ENCODE data around the gene ZC3H8. TPM values are rescaled to one million over a fixed set of nuclear protein-coding genes. Genes with fewer than 3 reads are reported as not detected.
"Not testable (repeated sequence)": the region's sequence is repeated elsewhere in the genome, so short reads cannot be mapped to it uniquely, and the experiment has no call there.

Gene ZC3H8
- total RNA-seq, 1 experiment from 2014 or later: 5.2 TPM

GRCh38 chr2:112259509-112260294, 4.9 kb upstream of the ZC3H8 start:
- peak; percentile 63 for DNase-seq (ENCODE audit: low read depth)

- peak; percentile 51 for DNase-seq (ENCODE audit: low read depth)
Observed at GRCh38 chr2:112257575-112257974, 2.7 kb upstream of the ZC3H8 start.

GRCh38 chr2:112256654-112257053, 1.8 kb upstream of the ZC3H8 start:
- DNase-seq (ENCODE audit: low read depth): no peak

GRCh38 chr2:112255875-112256274, 1.0 kb upstream of the ZC3H8 start:
- no peak for DNase-seq (ENCODE audit: low read depth)

GRCh38 chr2:112253261-112253815, 1.5 kb downstream of the ZC3H8 start:
- no peak for DNase-seq (ENCODE audit: low read depth)

- DNase-seq (ENCODE audit: low read depth): no peak
Observed at GRCh38 chr2:112251271-112251670, 3.6 kb downstream of the ZC3H8 start.

GRCh38 chr2:112244854-112245253, 10.0 kb downstream of the ZC3H8 start:
- DNase-seq (ENCODE audit: low read depth): no peak

GRCh38 chr2:112243233-112243632, 11.6 kb downstream of the ZC3H8 start:
- no peak for DNase-seq (ENCODE audit: low read depth)

- DNase-seq (ENCODE audit: low read depth): no peak
Observed at GRCh38 chr2:112242384-112242783, 12.5 kb downstream of the ZC3H8 start.

GRCh38 chr2:112239862-112240261, 15.0 kb downstream of the ZC3H8 start:
- no peak for DNase-seq (ENCODE audit: low read depth)

GRCh38 chr2:112230371-112230770, 24.5 kb downstream of the ZC3H8 start:
- DNase-seq (ENCODE audit: low read depth): no peak

- DNase-seq (ENCODE audit: low read depth): no peak
Observed at GRCh38 chr2:112229348-112229747, 25.5 kb downstream of the ZC3H8 start.

GRCh38 chr2:112220831-112221230, 34.0 kb downstream of the ZC3H8 start:
- no peak for DNase-seq (ENCODE audit: low read depth)

- DNase-seq (ENCODE audit: low read depth): no peak
Observed at GRCh38 chr2:112220186-112220585, 34.7 kb downstream of the ZC3H8 start.

GRCh38 chr2:112217854-112218253, 37.0 kb downstream of the ZC3H8 start:
- no peak for DNase-seq (ENCODE audit: low read depth)

GRCh38 chr2:112216167-112216566, 38.7 kb downstream of the ZC3H8 start:
- DNase-seq (ENCODE audit: low read depth): peak; percentile 16

- DNase-seq (ENCODE audit: low read depth): not testable (repeated sequence)
Observed at GRCh38 chr2:112207905-112208304, 46.9 kb downstream of the ZC3H8 start.

GRCh38 chr2:112204411-112204810, 50.4 kb downstream of the ZC3H8 start:
- DNase-seq (ENCODE audit: low read depth): peak; percentile 30

- no peak for DNase-seq (ENCODE audit: low read depth)
Observed at GRCh38 chr2:112201696-112202430, 53.0 kb downstream of the ZC3H8 start.

- DNase-seq (ENCODE audit: low read depth): no peak
Observed at GRCh38 chr2:112199188-112199587, 55.7 kb downstream of the ZC3H8 start.

GRCh38 chr2:112198780-112199179, 56.1 kb downstream of the ZC3H8 start:
- DNase-seq (ENCODE audit: low read depth): peak; percentile 16

- no peak for DNase-seq (ENCODE audit: low read depth)
Observed at GRCh38 chr2:112197868-112198267, 57.0 kb downstream of the ZC3H8 start.

- DNase-seq (ENCODE audit: low read depth): no peak
Observed at GRCh38 chr2:112195950-112196349, 58.9 kb downstream of the ZC3H8 start.

Measured in M059J (cell line).